ENCODE measurements around the gene HNF1A.

DNA sequence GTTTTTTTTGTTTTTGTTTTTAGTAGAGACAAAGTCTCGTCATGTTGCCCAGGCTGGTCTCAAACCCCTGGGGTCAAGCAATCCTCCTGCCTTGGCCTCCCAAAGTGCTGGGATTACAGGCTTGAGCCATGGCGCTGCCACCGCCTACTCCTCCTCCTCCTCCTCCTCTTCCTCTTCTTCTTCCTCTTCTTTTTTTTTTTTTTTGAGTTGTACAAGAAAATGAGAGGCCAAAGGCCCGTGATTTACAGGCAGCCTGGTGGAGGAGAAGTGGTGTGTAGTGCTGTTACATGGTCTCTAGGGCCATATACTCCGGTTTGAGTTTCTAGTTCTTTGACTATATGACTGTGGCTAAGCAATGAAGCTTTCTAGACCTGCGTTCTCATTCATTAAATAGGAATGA, 44.6 kb upstream of the HNF1A start:
- TF ChIP-seq, protein P1, sequence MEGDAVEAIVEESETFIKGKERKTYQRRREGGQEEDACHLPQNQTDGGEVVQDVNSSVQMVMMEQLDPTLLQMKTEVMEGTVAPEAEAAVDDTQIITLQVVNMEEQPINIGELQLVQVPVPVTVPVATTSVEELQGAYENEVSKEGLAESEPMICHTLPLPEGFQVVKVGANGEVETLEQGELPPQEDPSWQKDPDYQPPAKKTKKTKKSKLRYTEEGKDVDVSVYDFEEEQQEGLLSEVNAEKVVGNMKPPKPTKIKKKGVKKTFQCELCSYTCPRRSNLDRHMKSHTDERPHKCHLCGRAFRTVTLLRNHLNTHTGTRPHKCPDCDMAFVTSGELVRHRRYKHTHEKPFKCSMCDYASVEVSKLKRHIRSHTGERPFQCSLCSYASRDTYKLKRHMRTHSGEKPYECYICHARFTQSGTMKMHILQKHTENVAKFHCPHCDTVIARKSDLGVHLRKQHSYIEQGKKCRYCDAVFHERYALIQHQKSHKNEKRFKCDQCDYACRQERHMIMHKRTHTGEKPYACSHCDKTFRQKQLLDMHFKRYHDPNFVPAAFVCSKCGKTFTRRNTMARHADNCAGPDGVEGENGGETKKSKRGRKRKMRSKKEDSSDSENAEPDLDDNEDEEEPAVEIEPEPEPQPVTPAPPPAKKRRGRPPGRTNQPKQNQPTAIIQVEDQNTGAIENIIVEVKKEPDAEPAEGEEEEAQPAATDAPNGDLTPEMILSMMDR (conservative IDR thresholded peaks at IDR 0.05; ENCODE audit: low read length), result no peak
- TF ChIP-seq EZH2phosphoT487 (IDR thresholded peaks at IDR 0.05; ENCODE audit: borderline replicate concordance), result no peak
